Measurements from ENCODE around the gene MGMT. TPM values are rescaled to one million over a fixed set of nuclear protein-coding genes. Genes with fewer than 3 reads are reported as not detected.

Gene MGMT
- total and polyA plus RNA-seq, 9 of the 15 experiments (the other 6 are each of a cell fraction or from before 2014, with no cell fraction given): 0.03 to 0.29 (median 0.11) TPM; not detected in 4

DNA sequence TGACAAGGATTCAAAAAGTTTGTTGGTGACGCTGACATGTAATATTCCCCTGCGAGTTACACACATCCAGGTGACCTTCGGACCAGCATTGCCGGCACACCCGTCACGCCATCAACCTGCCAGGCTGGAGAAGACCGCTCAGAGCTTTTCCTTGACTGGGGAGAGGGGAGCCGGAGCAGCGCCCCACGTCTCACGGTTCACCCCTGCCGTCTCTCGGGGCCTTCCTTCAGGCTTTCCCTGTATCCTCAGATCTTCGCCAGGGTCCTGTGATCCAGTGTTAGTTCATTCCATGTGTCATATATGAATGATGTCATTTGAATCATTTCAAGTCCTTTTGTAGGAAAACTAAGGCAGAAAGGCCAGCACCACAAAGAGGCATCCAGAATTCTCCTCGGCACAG is 127.8 kb downstream of the MGMT start:
- ATAC-seq: no peak
- no peaks in the 10 kb centered on the region; the same call in 1 of the 2 replicates for H4K20me1 ChIP-seq (replicated peaks; ENCODE audit: control insufficient read depth, insufficient read depth, low read length)
- POLR2A ChIA-PET: no interaction called here
- no TSS peak for BruUV-seq (replicated peaks)
- CTCF ChIA-PET (ENCODE audit: low intra/inter-chr PET ratio): no interaction called here
- H2AFZ ChIP-seq (ENCODE audit: low read depth, low read length): no peak overlapping the region
- H3K9me3 ChIP-seq (replicated peaks; ENCODE audit: control insufficient read depth, insufficient read depth, low read depth, low read length): no peaks in the 10 kb centered on the region
- no peak overlapping the region for H3K4me2 ChIP-seq (ENCODE audit: insufficient read depth, low read length)
- H3K27ac ChIP-seq (ENCODE audit: extremely low read depth, low read depth, low read length): no peak overlapping the region
- no peak for DNase-seq (ENCODE audit: extremely low read depth in 1 of 4, low spot score in 3 of 4)
- H3K9me1 ChIP-seq (ENCODE audit: control insufficient read depth, insufficient read depth, low read length): no peaks in the 10 kb centered on the region
- H3K27me3 ChIP-seq (ENCODE audit: control insufficient read depth in 2 of 2, insufficient read depth in 2 of 2, low read length in 2 of 2): no peaks in the 10 kb centered on the region
- H3K9ac ChIP-seq (ENCODE audit: insufficient read depth in 1 of 2, low read depth in 2 of 2, low read length in 2 of 2): no peak overlapping the region
- H3K36me3 ChIP-seq (ENCODE audit: control insufficient read depth, insufficient read depth, low read length): no peaks in the 10 kb centered on the region
- intact Hi-C loops (cut with micrococcal nuclease) (no loop called here), in situ Hi-C loops (cut with MboI) (no loop called here)
- no peak overlapping the region for H3K4me3 ChIP-seq
- H3K79me2 ChIP-seq (ENCODE audit: control insufficient read depth, insufficient read depth, low read length): no peaks in the 10 kb centered on the region
- H3K4me1 ChIP-seq (replicated peaks in 1 of 2; ENCODE audit: control insufficient read depth in 2 of 2, insufficient read depth in 2 of 2, low read length in 2 of 2): no peaks in the 10 kb centered on the region
- 0% methylated on average over 6 of the region's 15 CpGs for WGBS (ENCODE audit: insufficient coverage, low coverage, missing lambda C conversion rate)
- FAIRE-seq: no peak
- TF ChIP-seq MAFG (tag; conservative IDR thresholded peaks at IDR 0.05): no peak
- no peak for TF ChIP-seq RHOXF2B (CRISPR knock-in tag; conservative IDR thresholded peaks at IDR 0.05)
- TF ChIP-seq, protein P1, sequence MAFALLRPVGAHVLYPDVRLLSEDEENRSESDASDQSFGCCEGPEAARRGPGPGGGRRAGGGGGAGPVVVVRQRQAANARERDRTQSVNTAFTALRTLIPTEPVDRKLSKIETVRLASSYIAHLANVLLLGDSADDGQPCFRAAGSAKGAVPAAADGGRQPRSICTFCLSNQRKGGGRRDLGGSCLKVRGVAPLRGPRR (CRISPR knock-in tag; IDR thresholded peaks at IDR 0.05): no peak
- TF ChIP-seq RFX5 (IDR thresholded peaks at IDR 0.05; ENCODE audit: low read depth, low read length): no peak
- no peak for TF ChIP-seq ZNF274 (IDR thresholded peaks at IDR 0.05; ENCODE audit: borderline replicate concordance, low read depth, low read length)
- no peak for TF ChIP-seq HDGF (IDR thresholded peaks at IDR 0.05)
- no peak for TF ChIP-seq RBM34 (IDR thresholded peaks at IDR 0.05; ENCODE audit: borderline replicate concordance, insufficient read depth, low read length)
- TF ChIP-seq, protein P2, sequence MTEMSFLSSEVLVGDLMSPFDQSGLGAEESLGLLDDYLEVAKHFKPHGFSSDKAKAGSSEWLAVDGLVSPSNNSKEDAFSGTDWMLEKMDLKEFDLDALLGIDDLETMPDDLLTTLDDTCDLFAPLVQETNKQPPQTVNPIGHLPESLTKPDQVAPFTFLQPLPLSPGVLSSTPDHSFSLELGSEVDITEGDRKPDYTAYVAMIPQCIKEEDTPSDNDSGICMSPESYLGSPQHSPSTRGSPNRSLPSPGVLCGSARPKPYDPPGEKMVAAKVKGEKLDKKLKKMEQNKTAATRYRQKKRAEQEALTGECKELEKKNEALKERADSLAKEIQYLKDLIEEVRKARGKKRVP (CRISPR knock-in tag; IDR thresholded peaks at IDR 0.05): no peak
- no peak for TF ChIP-seq SMARCE1 (IDR thresholded peaks at IDR 0.05)
- TF ChIP-seq FIP1L1 (IDR thresholded peaks at IDR 0.05; ENCODE audit: low read depth, low read length, poor library complexity, severe bottlenecking): no peak
- TF ChIP-seq, protein P3, sequence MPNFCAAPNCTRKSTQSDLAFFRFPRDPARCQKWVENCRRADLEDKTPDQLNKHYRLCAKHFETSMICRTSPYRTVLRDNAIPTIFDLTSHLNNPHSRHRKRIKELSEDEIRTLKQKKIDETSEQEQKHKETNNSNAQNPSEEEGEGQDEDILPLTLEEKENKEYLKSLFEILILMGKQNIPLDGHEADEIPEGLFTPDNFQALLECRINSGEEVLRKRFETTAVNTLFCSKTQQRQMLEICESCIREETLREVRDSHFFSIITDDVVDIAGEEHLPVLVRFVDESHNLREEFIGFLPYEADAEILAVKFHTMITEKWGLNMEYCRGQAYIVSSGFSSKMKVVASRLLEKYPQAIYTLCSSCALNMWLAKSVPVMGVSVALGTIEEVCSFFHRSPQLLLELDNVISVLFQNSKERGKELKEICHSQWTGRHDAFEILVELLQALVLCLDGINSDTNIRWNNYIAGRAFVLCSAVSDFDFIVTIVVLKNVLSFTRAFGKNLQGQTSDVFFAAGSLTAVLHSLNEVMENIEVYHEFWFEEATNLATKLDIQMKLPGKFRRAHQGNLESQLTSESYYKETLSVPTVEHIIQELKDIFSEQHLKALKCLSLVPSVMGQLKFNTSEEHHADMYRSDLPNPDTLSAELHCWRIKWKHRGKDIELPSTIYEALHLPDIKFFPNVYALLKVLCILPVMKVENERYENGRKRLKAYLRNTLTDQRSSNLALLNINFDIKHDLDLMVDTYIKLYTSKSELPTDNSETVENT (CRISPR knock-in tag; IDR thresholded peaks at IDR 0.05): no peak
- TF ChIP-seq, protein P4, sequence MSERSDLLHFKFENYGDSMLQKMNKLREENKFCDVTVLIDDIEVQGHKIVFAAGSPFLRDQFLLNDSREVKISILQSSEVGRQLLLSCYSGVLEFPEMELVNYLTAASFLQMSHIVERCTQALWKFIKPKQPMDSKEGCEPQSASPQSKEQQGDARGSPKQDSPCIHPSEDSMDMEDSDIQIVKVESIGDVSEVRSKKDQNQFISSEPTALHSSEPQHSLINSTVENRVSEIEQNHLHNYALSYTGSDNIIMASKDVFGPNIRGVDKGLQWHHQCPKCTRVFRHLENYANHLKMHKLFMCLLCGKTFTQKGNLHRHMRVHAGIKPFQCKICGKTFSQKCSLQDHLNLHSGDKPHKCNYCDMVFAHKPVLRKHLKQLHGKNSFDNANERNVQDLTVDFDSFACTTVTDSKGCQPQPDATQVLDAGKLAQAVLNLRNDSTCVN (CRISPR knock-in tag; IDR thresholded peaks at IDR 0.05): no peak
- TF ChIP-seq, protein P5, sequence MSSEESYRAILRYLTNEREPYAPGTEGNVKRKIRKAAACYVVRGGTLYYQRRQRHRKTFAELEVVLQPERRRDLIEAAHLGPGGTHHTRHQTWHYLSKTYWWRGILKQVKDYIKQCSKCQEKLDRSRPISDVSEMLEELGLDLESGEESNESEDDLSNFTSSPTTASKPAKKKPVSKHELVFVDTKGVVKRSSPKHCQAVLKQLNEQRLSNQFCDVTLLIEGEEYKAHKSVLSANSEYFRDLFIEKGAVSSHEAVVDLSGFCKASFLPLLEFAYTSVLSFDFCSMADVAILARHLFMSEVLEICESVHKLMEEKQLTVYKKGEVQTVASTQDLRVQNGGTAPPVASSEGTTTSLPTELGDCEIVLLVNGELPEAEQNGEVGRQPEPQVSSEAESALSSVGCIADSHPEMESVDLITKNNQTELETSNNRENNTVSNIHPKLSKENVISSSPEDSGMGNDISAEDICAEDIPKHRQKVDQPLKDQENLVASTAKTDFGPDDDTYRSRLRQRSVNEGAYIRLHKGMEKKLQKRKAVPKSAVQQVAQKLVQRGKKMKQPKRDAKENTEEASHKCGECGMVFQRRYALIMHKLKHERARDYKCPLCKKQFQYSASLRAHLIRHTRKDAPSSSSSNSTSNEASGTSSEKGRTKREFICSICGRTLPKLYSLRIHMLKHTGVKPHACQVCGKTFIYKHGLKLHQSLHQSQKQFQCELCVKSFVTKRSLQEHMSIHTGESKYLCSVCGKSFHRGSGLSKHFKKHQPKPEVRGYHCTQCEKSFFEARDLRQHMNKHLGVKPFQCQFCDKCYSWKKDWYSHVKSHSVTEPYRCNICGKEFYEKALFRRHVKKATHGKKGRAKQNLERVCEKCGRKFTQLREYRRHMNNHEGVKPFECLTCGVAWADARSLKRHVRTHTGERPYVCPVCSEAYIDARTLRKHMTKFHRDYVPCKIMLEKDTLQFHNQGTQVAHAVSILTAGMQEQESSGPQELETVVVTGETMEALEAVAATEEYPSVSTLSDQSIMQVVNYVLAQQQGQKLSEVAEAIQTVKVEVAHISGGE (CRISPR knock-in tag; IDR thresholded peaks at IDR 0.05): no peak
- no peak for TF ChIP-seq PCBP2 (IDR thresholded peaks at IDR 0.05; ENCODE audit: low read depth, low read length, poor library complexity, severe bottlenecking)

Data from K562 (cell line).